OCI-LY7 (cell line): ENCODE data around the gene SLC5A9. TPM values are rescaled to one million over a fixed set of nuclear protein-coding genes. Genes with fewer than 3 reads are reported as not detected.

Experiments
- BruUV-seq: library from RNA; stranded (reverse); fragments of 400-500 nt; replicated peaks from 2 replicates; lab custom pipeline; 2021; lab: Mats Ljungman, UMichigan
- CTCF ChIA-PET: fragments of 300-600 bp; sonication (Branson Sonifier 250); formaldehyde crosslinking; loops from one replicate; lab custom pipeline; 2022; ENCODE audit warnings: antibody characterized with exemption; ENCODE audit not compliant: unreplicated experiment; lab: Charles Lee
- POLR2A ChIA-PET: fragments of 300-600 bp; sonication (Branson Sonifier 250); formaldehyde crosslinking; loops from one replicate; lab custom pipeline; 2022; ENCODE audit warnings: antibody characterized with exemption; lab: Charles Lee
- DNase-seq: peaks from one replicate; pipeline ENCODE4 v3.0.0-alpha.2; 2015; ENCODE audit warnings: low spot score
- H2AFZ ChIP-seq: fragments of 200-600 bp; sonication (generic), shearing (Covaris generic); 2 replicates; pipeline ENCODE4 v1.6.1; 2014; ENCODE audit warnings: mild to moderate bottlenecking, antibody characterized with exemption, low read length, moderate library complexity
- H3K27ac ChIP-seq: fragments of 200-600 bp; sonication (generic); 2 replicates; pipeline ENCODE4 v1.5.1; 2014; ENCODE audit warnings: mixed run types, low read depth, mild to moderate bottlenecking, moderate library complexity, low read length, inconsistent platforms; ENCODE audit not compliant: poor library complexity, severe bottlenecking
- H3K36me3 ChIP-seq: fragments of 200-600 bp; sonication (generic); 2 replicates; pipeline ENCODE4 v1.6.1; 2014; ENCODE audit warnings: mild to moderate bottlenecking, antibody characterized with exemption, low read length, moderate library complexity, mixed read lengths; ENCODE audit not compliant: insufficient read depth
- H3K4me1 ChIP-seq: fragments of 200-600 bp; sonication (generic); 2 replicates; pipeline ENCODE4 v1.5.1; 2014; ENCODE audit warnings: mild to moderate bottlenecking, low read length; ENCODE audit not compliant: insufficient read depth, poor library complexity, severe bottlenecking
- H3K4me2 ChIP-seq: fragments of 200-600 bp; sonication (generic); 2 replicates; pipeline ENCODE4 v1.6.1; 2014; ENCODE audit warnings: mild to moderate bottlenecking, low read length
- H3K4me3 ChIP-seq: fragments of 200-600 bp; sonication (generic); 2 replicates; pipeline ENCODE4 v1.5.1; 2014; ENCODE audit warnings: mild to moderate bottlenecking, low read depth, low read length; ENCODE audit not compliant: poor library complexity, severe bottlenecking
- H3K79me2 ChIP-seq: fragments of 200-600 bp; sonication (generic); 2 replicates; pipeline ENCODE4 v1.6.1; 2016; ENCODE audit warnings: low read depth, mild to moderate bottlenecking, low read length, moderate library complexity, mixed read lengths; ENCODE audit not compliant: insufficient read depth
- H3K9me2 ChIP-seq: fragments of 200-600 bp; sonication (generic); 2 replicates; pipeline ENCODE4 v1.6.1; 2016; ENCODE audit warnings: mild to moderate bottlenecking, low read length, mixed read lengths; ENCODE audit not compliant: insufficient read depth
- H3K9me3 ChIP-seq: fragments of 200-600 bp; sonication (generic); 2 replicates; pipeline ENCODE4 v1.6.1; 2014; ENCODE audit warnings: mild to moderate bottlenecking, mixed run types, low read length, mixed read lengths
- H4K20me1 ChIP-seq: fragments of 200-600 bp; sonication (generic); 2 replicates; pipeline ENCODE4 v1.6.1; 2014; ENCODE audit warnings: mild to moderate bottlenecking, antibody characterized with exemption, low read length, moderate library complexity, mixed read lengths; ENCODE audit not compliant: insufficient read depth
- CTCF ChIP-seq: fragments of 200-600 bp; sonication (generic); conservative IDR thresholded peaks from 2 replicates; pipeline ENCODE4 v1.5.1; 2014; ENCODE audit warnings: mild to moderate bottlenecking, antibody characterized with exemption, low read length, moderate library complexity, mixed read lengths
- EZH2phosphoT487 ChIP-seq: fragments of 200-600 bp; sonication (generic); IDR thresholded peaks from 2 replicates; pipeline ENCODE4 v1.6.1; 2018; ENCODE audit warnings: low read depth, borderline replicate concordance, mild to moderate bottlenecking, mixed run types, antibody characterized with exemption, low read length, moderate library complexity, mixed read lengths
- intact Hi-C: fragments of 100-400 bp; cut with micrococcal nuclease; formaldehyde crosslinking; loops from one replicate; pipeline ENCODE4 v1.10.0; 2022; ENCODE audit not compliant: unreplicated experiment
- total RNA-seq, 2 experiments: library from RNA; depleted of rRNA in 1 of 2; stranded (reverse); fragments of >200 nt in 1 of 2; shearing (Covaris generic) in 1 of 2; gene quantifications; 2 replicates each; pipeline ENCODE4 v1.2.3, GENCODE V29; 2014 to 2022

SLC5A9 gene
- total RNA-seq, 2 experiments from 2014 or later = not detected

GRCh38 chr1:48196237-48196636, 26.3 kb upstream of the SLC5A9 start:
- Histone ChIP-seq H3K9me2 (no peaks in the 10 kb centered on the region), H4K20me1 (no peaks in the 10 kb centered on the region), H3K79me2 (no peaks in the 10 kb centered on the region), H3K4me1 (no peaks in the 10 kb centered on the region), H2AFZ (no peak overlapping the region), H3K27ac (no peak overlapping the region), H3K4me2 (no peak overlapping the region), H3K36me3 (no peaks in the 10 kb centered on the region), H3K9me3 (no peaks in the 10 kb centered on the region), H3K4me3 (no peak overlapping the region)
- ChIA-PET POLR2A (interaction anchor here (0.7 kb wide), 1 partner anchor 37 kb away, joined by 3 read pairs; no protein-coding TSS in a partner anchor), CTCF (no interaction called here)
- intact Hi-C loops = no loop called here
- no peak for TF ChIP-seq EZH2phosphoT487
- TF ChIP-seq CTCF = no peak
- no peak for DNase-seq
- no TSS peak for BruUV-seq

GRCh38 chr1:48198970-48199369, 23.5 kb upstream of the SLC5A9 start:
- no peak overlapping the region for H2AFZ ChIP-seq
- H3K4me3 ChIP-seq = no peak overlapping the region
- TF ChIP-seq EZH2phosphoT487 = no peak
- H3K27ac ChIP-seq = no peak overlapping the region
- BruUV-seq = no TSS peak
- H3K9me2 ChIP-seq = no peaks in the 10 kb centered on the region
- H3K36me3 ChIP-seq = no peaks in the 10 kb centered on the region
- H3K79me2 ChIP-seq = no peaks in the 10 kb centered on the region
- H4K20me1 ChIP-seq = no peaks in the 10 kb centered on the region
- ChIA-PET CTCF (no interaction called here), POLR2A (no interaction called here)
- intact Hi-C loops = no loop called here
- no peak for DNase-seq
- H3K4me1 ChIP-seq = no peaks in the 10 kb centered on the region
- H3K4me2 ChIP-seq = no peak overlapping the region
- no peaks in the 10 kb centered on the region for H3K9me3 ChIP-seq

- Histone ChIP-seq H3K27ac (no peak overlapping the region), H3K4me2 (no peak overlapping the region), H3K79me2 (no peaks in the 10 kb centered on the region), H4K20me1 (no peaks in the 10 kb centered on the region), H3K36me3 (no peaks in the 10 kb centered on the region), H3K4me3 (no peak overlapping the region), H3K4me1 (no peaks in the 10 kb centered on the region), H3K9me3 (no peaks in the 10 kb centered on the region), H3K9me2 (no peaks in the 10 kb centered on the region), H2AFZ (no peak overlapping the region)
- intact Hi-C loops = loop anchor here (5.0 kb wide), 1 partner anchor 37 kb away; no protein-coding TSS in a partner anchor
- CTCF ChIA-PET = no interaction called here
- DNase-seq = no peak
- POLR2A ChIA-PET = no interaction called here
- BruUV-seq = no TSS peak
- TF ChIP-seq CTCF (no peak), EZH2phosphoT487 (no peak)
Measured at GRCh38 chr1:48200166-48200900, 22.2 kb upstream of the SLC5A9 start.
